Measurements from ENCODE around the gene ANK3. TPM values are rescaled to one million over a fixed set of nuclear protein-coding genes. Genes with fewer than 3 reads are reported as not detected.

Gene ANK3
- polyA plus RNA-seq, 1 donor from 2014 or later, result 114 TPM

GRCh38 chr10:60124536-60124935, 265.1 kb downstream of the ANK3 start:
- TF ChIP-seq TAF1 (IDR thresholded peaks at IDR 0.05; ENCODE audit: low read depth) (no peak), RAD21 (conservative IDR thresholded peaks at IDR 0.05) (no peak), CTCF (IDR thresholded peaks at IDR 0.05; ENCODE audit: poor library complexity, severe bottlenecking) (no peak), POLR2AphosphoS5 (IDR thresholded peaks at IDR 0.05) (no peak), SMC3 (conservative IDR thresholded peaks at IDR 0.05; ENCODE audit: poor library complexity) (no peak), EZH2 (IDR thresholded peaks at IDR 0.05; ENCODE audit: borderline replicate concordance, insufficient read depth, low read length, poor library complexity, severe bottlenecking) (no peak), EP300 (conservative IDR thresholded peaks at IDR 0.05; ENCODE audit: poor library complexity, severe bottlenecking) (no peak), REST (IDR thresholded peaks at IDR 0.05; ENCODE audit: borderline replicate concordance) (no peak)

GRCh38 chr10:60123668-60124067, 266.0 kb downstream of the ANK3 start:
- Histone ChIP-seq H3K36me3 (ENCODE audit: insufficient read depth, low read length) (peaks cover 7% of the 10 kb centered on the region), H3K79me2 (replicated peaks; ENCODE audit: insufficient read depth, low read length) (no peaks in the 10 kb centered on the region), H3K9ac (ENCODE audit: low read length) (no peak overlapping the region), H3K9me3 (ENCODE audit: low read length) (no peaks in the 10 kb centered on the region), H3K4me3 (ENCODE audit: low read length) (no peak overlapping the region), H3K4me2 (ENCODE audit: low read length) (no peak overlapping the region), H2AFZ (ENCODE audit: low read depth, low read length) (no peak overlapping the region), H3K27me3 (ENCODE audit: insufficient read depth, low read depth, low read length) (no peaks in the 10 kb centered on the region), H3K9me2 (ENCODE audit: insufficient read depth, low read length) (no peaks in the 10 kb centered on the region), H4K20me1 (ENCODE audit: insufficient read depth) (no peaks in the 10 kb centered on the region), H3K27ac (ENCODE audit: low read length) (no peak overlapping the region), H3F3A (ENCODE audit: insufficient read depth, low read length, poor library complexity, severe bottlenecking) (no peaks in the 10 kb centered on the region)
- TF ChIP-seq SMC3 (conservative IDR thresholded peaks at IDR 0.05; ENCODE audit: poor library complexity) (no peak), REST (IDR thresholded peaks at IDR 0.05; ENCODE audit: borderline replicate concordance) (no peak), MXI1 (conservative IDR thresholded peaks at IDR 0.05; ENCODE audit: poor library complexity, severe bottlenecking) (no peak), RAD21 (conservative IDR thresholded peaks at IDR 0.05) (no peak), POLR2AphosphoS5 (IDR thresholded peaks at IDR 0.05) (no peak), EZH2 (IDR thresholded peaks at IDR 0.05; ENCODE audit: borderline replicate concordance, insufficient read depth, low read length, poor library complexity, severe bottlenecking) (no peak), CTCF (IDR thresholded peaks at IDR 0.05; ENCODE audit: poor library complexity, severe bottlenecking) (no peak), EP300 (conservative IDR thresholded peaks at IDR 0.05; ENCODE audit: poor library complexity, severe bottlenecking) (no peak), TAF1 (IDR thresholded peaks at IDR 0.05; ENCODE audit: low read depth) (no peak)

More at GRCh38 chr10:60124536-60124935, 265.1 kb downstream of the ANK3 start:
- Histone ChIP-seq H3K79me2 (replicated peaks; ENCODE audit: insufficient read depth, low read length) (no peaks in the 10 kb centered on the region), H3K9me2 (ENCODE audit: insufficient read depth, low read length) (no peaks in the 10 kb centered on the region), H3K9me3 (ENCODE audit: low read length) (no peaks in the 10 kb centered on the region), H2AFZ (ENCODE audit: low read depth, low read length) (no peak overlapping the region), H3K4me3 (ENCODE audit: low read length) (no peak overlapping the region), H3F3A (ENCODE audit: insufficient read depth, low read length, poor library complexity, severe bottlenecking) (no peaks in the 10 kb centered on the region), H3K27ac (ENCODE audit: low read length) (no peak overlapping the region), H3K36me3 (ENCODE audit: insufficient read depth, low read length) (no peaks in the 10 kb centered on the region), H4K20me1 (ENCODE audit: insufficient read depth) (no peaks in the 10 kb centered on the region), H3K27me3 (ENCODE audit: insufficient read depth, low read depth, low read length) (no peaks in the 10 kb centered on the region), H3K4me2 (ENCODE audit: low read length) (no peak overlapping the region), H3K9ac (ENCODE audit: low read length) (no peak overlapping the region)
